GM12878 (cell line): Measurements from ENCODE around the gene DNAJB6. TPM values are rescaled to one million over a fixed set of nuclear protein-coding genes. Genes with fewer than 3 reads are reported as not detected.

ENCODE experiments used
- ATAC-seq: fragments of 200-7000 bp; cut with Tn5 transposase; 3 replicates; pipeline ENCODE4 v1.9.1; 2020; ENCODE audit warnings: mild to moderate bottlenecking, moderate library complexity
- BruUV-seq: library from RNA; stranded (reverse); fragments of 400-500 nt; replicated peaks from 2 replicates; lab custom pipeline; 2021; lab: Mats Ljungman, UMichigan
- CTCF ChIA-PET: fragments of 300-600 bp; sonication (Branson Sonifier 250); formaldehyde crosslinking; extraction: SDS; loops from one replicate; lab custom pipeline; 2021; ENCODE audit warnings: inconsistent platforms; lab: Yijun Ruan, JAX
- POLR2A ChIA-PET: fragments of 350-600 bp; formaldehyde crosslinking; extraction: SDS; loops from one replicate; lab custom pipeline; 2021; ENCODE audit warnings: inconsistent platforms; lab: Charles Lee
- RAD21 ChIA-PET: fragments of 300-600 bp; sonication (Branson Sonifier 250); formaldehyde crosslinking; loops from one replicate; lab custom pipeline; 2023; ENCODE audit warnings: antibody characterized with exemption; ENCODE audit not compliant: unreplicated experiment; lab: Charles Lee
- SMC1A ChIA-PET: fragments of 300-600 bp; sonication (Branson Sonifier 250); formaldehyde crosslinking; loops from one replicate; lab custom pipeline; 2023; ENCODE audit not compliant: unreplicated experiment, uncharacterized antibody; lab: Charles Lee
- DNase-seq: peaks from one replicate; pipeline ENCODE4 v3.0.0-alpha.2; 2011; ENCODE audit warnings: low read depth, low spot score
- FAIRE-seq: peaks from 3 replicates; lab custom pipeline; 2011; peaks lifted over from hg19 to GRCh38; lab: Jason Lieb, UNC
- H2AFZ ChIP-seq: 2 replicates; pipeline ENCODE4 v1.6.0; 2011; ENCODE audit warnings: low read depth, low read length, control low read depth; ENCODE audit not compliant: control insufficient read depth
- H3K27ac ChIP-seq: 2 replicates; pipeline ENCODE4 v1.5.1; 2011; ENCODE audit warnings: control low read depth; ENCODE audit not compliant: control insufficient read depth, insufficient read depth
- H3K27me3 ChIP-seq, 2 experiments: replicated peaks in 1 of 2; 2 replicates each; pipeline versions ENCODE4 v1.6.0 to v1.6.1; 2011; ENCODE audit warnings: low read length in 1 of 2; ENCODE audit not compliant: control insufficient read depth in 2 of 2, insufficient read depth in 2 of 2
- H3K36me3 ChIP-seq, 2 experiments: 2 replicates each; pipeline ENCODE4 v1.5.1; 2011; ENCODE audit warnings: low read length in 1 of 2; ENCODE audit not compliant: control insufficient read depth in 2 of 2, insufficient read depth in 2 of 2
- H3K4me1 ChIP-seq: 2 replicates; pipeline ENCODE4 v1.6.1; 2011; ENCODE audit warnings: mild to moderate bottlenecking, low read length, moderate library complexity, mixed read lengths; ENCODE audit not compliant: control insufficient read depth, insufficient read depth
- H3K4me2 ChIP-seq: 2 replicates; pipeline ENCODE4 v1.6.0; 2011; ENCODE audit warnings: control low read depth; ENCODE audit not compliant: control insufficient read depth, insufficient read depth
- H3K4me3 ChIP-seq: fragments of 200-600 bp; sonication (generic); 2 replicates; pipeline ENCODE4 v1.5.1; 2016
- H3K79me2 ChIP-seq: 2 replicates; pipeline ENCODE4 v1.6.0; 2011; ENCODE audit warnings: low read length; ENCODE audit not compliant: control insufficient read depth, insufficient read depth
- H3K9ac ChIP-seq: 2 replicates; pipeline ENCODE4 v1.8.0; 2011; ENCODE audit warnings: low read length, control low read depth, mixed read lengths; ENCODE audit not compliant: control insufficient read depth, insufficient read depth
- H3K9me3 ChIP-seq: replicated peaks from 3 replicates; pipeline ENCODE4 v1.5.1; 2011; ENCODE audit warnings: mild to moderate bottlenecking, low read length; ENCODE audit not compliant: control insufficient read depth, insufficient read depth
- H4K20me1 ChIP-seq: 2 replicates; pipeline ENCODE4 v1.6.0; 2011; ENCODE audit not compliant: control insufficient read depth, insufficient read depth
- ATF2 ChIP-seq: IDR thresholded peaks from 2 replicates; pipeline ENCODE4 v1.6.1; 2012; ENCODE audit warnings: low read length, inconsistent platforms
- ATF7 ChIP-seq: fragments of 450-650 bp; IDR thresholded peaks from 2 replicates; pipeline ENCODE4 v1.6.1; 2016; ENCODE audit warnings: low read depth, mild to moderate bottlenecking
- BHLHE40 ChIP-seq, 2 experiments: fragments of 450-650 bp in 1 of 2; IDR thresholded peaks; 2 replicates each; pipeline ENCODE4 v1.6.1; 2011 to 2017; ENCODE audit warnings: low read depth in 2 of 2, borderline replicate concordance in 1 of 2, improper control_type of control experiment in 1 of 2, low read length in 1 of 2, mild to moderate bottlenecking in 1 of 2
- BRCA1 ChIP-seq: IDR thresholded peaks from 2 replicates; pipeline ENCODE4 v1.6.1; 2011; ENCODE audit warnings: low read depth, low read length, improper control_type of control experiment
- DPF2 ChIP-seq: fragments of 450-650 bp; IDR thresholded peaks from 2 replicates; pipeline ENCODE4 v1.6.1; 2017; ENCODE audit warnings: mild to moderate bottlenecking
- LARP7 ChIP-seq: fragments of 450-650 bp; IDR thresholded peaks from 2 replicates; pipeline ENCODE4 v1.6.1; 2017; ENCODE audit warnings: mild to moderate bottlenecking
- NFYB ChIP-seq: IDR thresholded peaks from 2 replicates; pipeline ENCODE4 v1.6.1; 2011; ENCODE audit warnings: low read depth, mild to moderate bottlenecking, low read length, improper control_type of control experiment, moderate library complexity; ENCODE audit not compliant: insufficient read depth
- YBX1 ChIP-seq: fragments of 450-650 bp; IDR thresholded peaks from 2 replicates; pipeline ENCODE4 v1.6.1; 2016; ENCODE audit warnings: antibody characterized with exemption
- YY1 ChIP-seq: IDR thresholded peaks from 2 replicates; pipeline ENCODE4 v1.6.1; 2011; ENCODE audit warnings: low read depth, mild to moderate bottlenecking, low read length
- ZNF24 ChIP-seq: fragments of 450-650 bp; IDR thresholded peaks from 2 replicates; pipeline ENCODE4 v1.6.1; 2017; ENCODE audit warnings: antibody characterized with exemption, mild to moderate bottlenecking
- ZZZ3 ChIP-seq: IDR thresholded peaks from 2 replicates; pipeline ENCODE4 v1.6.1; 2011; ENCODE audit warnings: low read depth; ENCODE audit not compliant: control insufficient read depth, insufficient read length
- WGBS: methylation state at CpG from one replicate; pipeline ENCODE4 v1.1.6; 2016; ENCODE audit warnings: low lambda C conversion rate; ENCODE audit not compliant: insufficient replicate concordance, insufficient coverage; ENCODE audit errors: missing lambda C conversion rate; 5-methylcytosine and 5-hydroxymethylcytosine counted together
- in situ Hi-C: fragments of 300-500 bp; cut with MboI; formaldehyde crosslinking; loops from 9 replicates; pipeline ENCODE4 v1.14.3; 2018; ENCODE audit warnings: mixed read lengths
- intact Hi-C: fragments of 100-400 bp; cut with micrococcal nuclease; formaldehyde crosslinking; loops from one replicate; pipeline ENCODE4 v1.14.2; 2022; ENCODE audit not compliant: unreplicated experiment
- polyA plus RNA-seq, 11 experiments: library from polyadenylated mRNA; depleted of rRNA in 4 of 11; unstranded in 6 of 11; stranded (reverse) in 5 of 11; fragments of >200 nt; fragmentation: Nextera tagmentation in 4 of 11; fragmentation: Illumina TruSeq in 1 of 11; extraction: Ambion mirVana in 4 of 11; extraction: Trizol in 1 of 11; gene quantifications; 1 replicate in 1 of 11; 2 replicates in 10 of 11; pipeline versions ENCODE4 v1.2.1 to v1.2.3, GENCODE V29; 2011 to 2016; ENCODE audit warnings: inconsistent platforms in 2 of 11, missing spikeins in 2 of 11, low read depth in 1 of 11
- total RNA-seq, 4 experiments: library from RNA; depleted of rRNA in 3 of 4; stranded (reverse); fragments of >200 nt in 3 of 4; fragmentation: Illumina TruSeq in 1 of 4; extraction: Trizol in 1 of 4; gene quantifications; 2 replicates each; pipeline versions ENCODE4 v1.2.1 to v1.2.3, GENCODE V29; 2013 to 2021

Gene DNAJB6
- total and polyA plus RNA-seq, 10 of the 15 experiments (the other 5 are each of a cell fraction or from before 2014, with no cell fraction given) = 34.5 to 117 (median 53.1) TPM

- in situ Hi-C loops = no loop called here
- ChIA-PET SMC1A (no interaction called here), RAD21 (no interaction called here)
These were observed 108.0 kb downstream of the DNAJB6 start for GRCh38 chr7:157444843-157445135.

More at GRCh38 chr7:157444843-157445135, 108.0 kb downstream of the DNAJB6 start:
- ChIA-PET POLR2A (no interaction called here), CTCF (no interaction called here)
- TF ChIP-seq ZNF24 = no peak
- TF ChIP-seq LARP7 = no peak
- no peak for TF ChIP-seq ZZZ3
- TF ChIP-seq NFYB = no peak
- TF ChIP-seq YBX1 = no peak
- TF ChIP-seq BRCA1 = no peak
- TF ChIP-seq YY1 = no peak
- TF ChIP-seq DPF2 = no peak
- no peak for TF ChIP-seq ATF2
- no peak for TF ChIP-seq BHLHE40 (IDR thresholded peaks at IDR 0.05; ENCODE audit: borderline replicate concordance in 1 of 2, low read depth in 2 of 2, low read length in 1 of 2)
- no peak for TF ChIP-seq ATF7
- Histone ChIP-seq H3K4me3 (no peak overlapping the region), H3K4me2 (no peak overlapping the region), H3K27ac (no peak overlapping the region), H4K20me1 (no peaks in the 10 kb centered on the region), H3K4me1 (no peaks in the 10 kb centered on the region), H3K79me2 (no peaks in the 10 kb centered on the region), H3K27me3 (no peaks in the 10 kb centered on the region), H2AFZ (no peak overlapping the region), H3K9me3 (no peaks in the 10 kb centered on the region), H3K9ac (no peak overlapping the region), H3K36me3 (no peaks in the 10 kb centered on the region)
- DNase-seq (no peak), ATAC-seq (no peak), FAIRE-seq (no peak)
- intact Hi-C loops = no loop called here
- WGBS = 34% methylated on average over 9 of the region's 9 CpGs
- no TSS peak for BruUV-seq
